ENCODE results near the gene ZNF814.
"Not testable (repeated sequence)": the region's sequence is repeated elsewhere in the genome, so short reads cannot be mapped to it uniquely, and the experiment has no call there.

The ZNF814 gene

DNA sequence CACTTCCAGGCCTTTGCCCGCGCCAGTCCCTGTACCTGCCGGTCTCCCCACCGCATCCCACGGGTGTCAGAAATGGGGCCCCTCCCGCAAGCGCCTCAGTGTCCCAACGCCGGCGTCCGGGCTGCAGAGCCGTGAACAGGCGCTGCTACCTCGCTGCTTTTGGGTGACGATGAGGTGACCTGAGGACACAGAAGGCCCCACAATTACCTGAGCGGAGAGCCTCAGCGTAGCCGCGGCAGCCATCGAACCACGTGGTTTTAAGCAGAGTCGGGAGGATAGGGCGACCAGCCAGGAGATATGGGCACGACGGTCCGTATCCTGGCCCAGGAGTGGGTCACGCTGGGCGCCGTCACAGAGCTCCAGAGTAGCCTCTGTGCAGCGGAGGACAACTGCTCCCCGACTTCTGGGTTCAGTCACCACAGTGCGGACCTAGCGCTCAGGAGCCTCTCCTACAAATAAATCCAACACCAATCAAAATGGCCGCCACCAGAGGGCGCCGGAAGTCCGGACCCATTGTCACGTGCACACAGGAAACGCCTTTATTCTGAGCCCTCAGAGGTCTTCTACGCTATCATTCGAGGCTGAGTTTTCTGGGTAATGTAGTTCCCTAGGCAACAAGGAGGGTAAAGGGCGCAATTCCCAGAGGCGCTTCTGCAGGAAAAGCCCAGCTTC, at the start of gene ZNF814:
Gene ZNF814 (minus strand): TSS at position 478 of the 672 bp plus-strand sequence. CDS start 235 bp downstream, at position 243.
- peak; percentile 58 for DNase-seq (ENCODE audit: low read depth)

DNA sequence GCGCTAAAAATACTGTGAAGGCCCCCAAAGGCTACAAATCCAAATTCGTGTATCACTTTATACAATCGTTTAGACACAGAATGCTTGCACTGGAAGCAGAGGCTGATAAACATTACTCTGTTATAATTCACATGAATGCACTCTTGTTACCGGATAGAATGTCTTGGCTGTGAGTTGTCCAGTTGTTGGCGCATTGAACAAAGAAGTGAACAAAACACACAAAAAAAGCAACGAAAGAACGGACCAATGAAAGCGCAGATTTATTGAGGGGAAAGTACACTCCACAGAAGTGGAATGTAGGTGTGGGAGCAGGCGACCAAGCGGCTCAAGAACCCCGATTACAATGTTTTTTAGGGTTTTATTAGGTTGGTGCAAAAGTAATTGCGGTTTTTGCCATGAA, 46.9 kb upstream of the ZNF814 start:
- DNase-seq (ENCODE audit: low read depth): no peak

DNA sequence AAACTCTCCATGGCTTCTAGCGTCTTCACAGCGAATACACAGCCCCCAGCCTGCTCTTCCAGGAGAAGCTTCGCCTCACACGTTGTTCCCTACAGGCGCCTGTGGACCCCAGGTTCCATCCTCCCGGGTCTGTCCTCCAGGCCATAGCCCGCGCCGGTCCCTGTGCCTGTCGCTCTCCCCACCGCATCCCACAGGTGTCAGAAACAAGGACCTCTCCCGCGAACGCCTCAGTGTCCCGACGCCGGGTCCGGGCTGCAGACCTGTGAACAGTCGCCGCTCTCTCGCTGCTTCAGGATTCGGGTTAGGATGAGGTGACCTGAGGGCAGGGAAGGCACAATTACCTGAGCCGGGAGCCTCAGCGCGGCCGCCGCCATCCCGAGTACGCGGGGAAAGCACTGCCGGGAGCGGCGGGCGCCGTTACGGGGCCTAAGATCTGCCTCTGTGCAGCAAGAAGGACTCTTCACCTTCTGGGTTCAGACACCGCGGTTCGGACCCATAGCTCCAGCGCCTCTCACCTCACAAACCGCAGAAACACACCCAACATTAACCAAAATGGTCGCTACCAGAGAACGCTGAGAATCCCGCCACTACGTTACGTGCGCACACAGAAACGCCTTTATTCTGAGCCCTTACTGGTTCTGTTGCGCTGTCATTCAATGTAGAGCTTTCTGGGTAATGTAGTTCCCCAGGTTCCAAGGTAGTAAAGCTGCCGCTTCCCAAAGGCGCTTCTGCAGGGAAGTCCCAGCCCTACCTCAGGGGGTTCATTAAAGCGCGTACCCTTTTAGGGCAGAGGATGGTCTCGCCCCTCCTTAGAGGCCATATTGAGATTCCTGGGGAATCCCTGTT, 46.2 kb upstream of the ZNF814 start, which contains the start of gene ZNF418:
Gene ZNF418 (minus strand): TSS at position 583 of the 846 bp plus-strand sequence. CDS start 1,580 bp downstream, outside the sequence.
- peak; percentile 71 for DNase-seq (ENCODE audit: low read depth)

DNA sequence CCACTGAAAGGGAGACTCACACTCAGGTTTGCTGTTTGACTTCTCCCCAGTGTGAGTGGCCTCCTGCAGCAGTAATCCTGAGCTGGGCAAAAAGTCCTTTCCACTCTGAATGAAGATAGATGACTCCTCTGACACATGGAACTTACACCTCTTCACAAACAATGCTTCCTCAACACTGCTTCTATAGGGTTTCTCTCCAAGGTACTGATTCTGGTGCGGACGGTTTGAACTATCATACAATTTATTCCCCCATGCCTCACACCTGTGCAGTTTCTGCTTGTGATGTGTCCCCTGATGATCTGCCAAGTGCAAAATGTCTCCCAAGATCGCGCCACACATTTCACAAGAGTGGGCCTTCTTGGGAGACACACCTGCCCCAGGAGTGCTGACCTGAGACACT, 38.8 kb upstream of the ZNF814 start:
- no peak for DNase-seq (ENCODE audit: low read depth)

DNA sequence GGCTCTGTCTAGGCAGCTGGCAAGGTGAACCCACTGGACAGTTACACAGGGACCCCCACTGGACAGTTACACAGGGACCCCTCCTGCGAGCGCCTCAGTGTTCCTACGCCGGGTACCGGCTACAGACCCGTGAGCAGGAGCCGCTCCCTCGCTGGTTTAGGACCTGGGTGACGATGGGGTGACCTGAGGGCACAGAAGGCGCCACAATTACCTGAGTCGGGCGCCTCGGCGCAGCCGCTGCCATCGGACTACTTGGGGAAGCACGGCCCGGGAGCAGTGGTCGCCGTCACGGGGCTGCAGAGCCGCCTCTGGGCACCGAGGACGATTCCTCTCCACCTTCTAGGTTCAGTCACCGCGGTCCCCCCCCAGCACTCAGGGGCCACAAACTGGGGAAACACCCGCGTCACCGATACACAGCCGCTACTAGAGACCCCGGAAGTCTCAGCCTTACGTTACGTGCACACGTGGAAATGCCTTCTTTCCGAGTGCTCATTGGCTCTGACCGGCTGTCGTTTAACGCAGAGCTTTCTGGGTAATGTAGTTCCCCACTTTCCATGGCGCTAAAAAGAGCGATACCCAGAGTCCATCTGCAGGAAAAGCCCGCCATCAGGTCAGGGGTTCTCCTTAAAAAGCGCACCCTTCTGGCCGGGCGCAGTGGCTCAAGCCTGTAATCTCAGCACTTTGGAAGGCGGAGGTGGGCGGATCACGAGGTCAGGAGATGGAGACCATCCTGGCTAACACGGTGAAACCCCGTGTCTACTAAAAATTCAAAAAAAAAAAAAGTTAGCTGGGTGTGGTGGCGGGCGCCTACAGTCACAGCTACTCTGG, 27.5 kb upstream of the ZNF814 start, which contains the start of gene ZNF417:
Gene ZNF417 (minus strand): TSS at position 425 of the 828 bp plus-strand sequence. CDS start 181 bp downstream, at position 244.
- DNase-seq (ENCODE audit: low read depth): peak; percentile 96

DNA sequence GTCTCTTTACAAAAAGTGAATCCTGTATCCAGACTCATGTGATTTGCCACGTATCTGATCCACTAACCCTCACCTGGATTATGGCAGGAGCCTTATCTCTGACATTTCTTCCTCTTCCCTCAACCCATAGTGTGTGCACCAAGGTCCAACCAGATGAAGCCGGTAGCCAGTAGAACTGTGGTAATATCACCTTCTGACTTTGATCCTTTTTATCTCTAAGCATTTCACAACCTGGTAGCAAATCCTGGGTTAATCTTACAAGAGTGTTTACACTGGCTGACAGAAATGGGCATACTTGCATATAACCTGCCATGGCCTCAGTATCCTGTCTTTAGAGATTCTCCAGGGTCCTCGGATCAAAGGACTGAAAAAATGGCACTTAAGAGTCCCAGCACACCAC, 25.7 kb upstream of the ZNF814 start:
- DNase-seq (ENCODE audit: low read depth): no peak

DNA sequence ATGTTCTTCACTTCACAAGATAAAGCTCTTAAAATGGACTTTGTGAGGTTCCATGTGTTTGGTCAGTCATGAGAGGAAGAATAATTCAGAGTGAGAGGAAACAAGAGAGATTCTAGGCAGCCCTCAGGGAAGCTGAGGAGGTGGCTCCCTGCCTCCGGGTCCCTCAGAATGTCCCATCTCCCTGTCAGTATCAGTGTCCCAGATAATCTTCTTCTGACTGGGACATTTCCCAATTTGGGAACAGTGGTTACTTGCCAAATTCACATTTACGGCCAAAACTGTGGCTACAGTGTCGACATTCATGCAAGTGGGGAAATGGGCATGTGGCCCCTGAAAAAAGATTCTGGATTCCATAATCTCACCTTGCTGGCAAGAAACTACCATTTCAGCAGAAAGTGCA, 18.6 kb upstream of the ZNF814 start:
- no peak for DNase-seq (ENCODE audit: low read depth)

DNA sequence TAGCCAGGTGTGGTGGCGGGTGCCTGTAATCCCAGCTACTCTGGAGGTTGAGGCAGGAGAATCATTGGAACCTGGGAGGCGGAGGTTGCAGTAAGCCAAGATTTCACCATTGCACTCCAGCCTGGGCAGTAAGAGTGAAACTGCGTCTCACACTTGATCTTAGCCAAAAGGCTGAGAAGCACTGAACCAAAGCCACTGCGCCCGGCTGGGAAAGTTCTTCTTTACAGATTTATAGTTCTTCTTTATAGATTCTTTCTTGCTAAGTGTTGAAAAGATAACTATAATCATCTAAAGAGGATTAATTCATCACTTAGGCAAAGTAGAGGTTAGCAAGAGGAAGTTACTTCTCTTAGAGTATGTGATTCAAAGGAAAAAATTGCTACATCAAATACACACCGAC, 16.4 kb upstream of the ZNF814 start:
- DNase-seq (ENCODE audit: low read depth): no peak

DNA sequence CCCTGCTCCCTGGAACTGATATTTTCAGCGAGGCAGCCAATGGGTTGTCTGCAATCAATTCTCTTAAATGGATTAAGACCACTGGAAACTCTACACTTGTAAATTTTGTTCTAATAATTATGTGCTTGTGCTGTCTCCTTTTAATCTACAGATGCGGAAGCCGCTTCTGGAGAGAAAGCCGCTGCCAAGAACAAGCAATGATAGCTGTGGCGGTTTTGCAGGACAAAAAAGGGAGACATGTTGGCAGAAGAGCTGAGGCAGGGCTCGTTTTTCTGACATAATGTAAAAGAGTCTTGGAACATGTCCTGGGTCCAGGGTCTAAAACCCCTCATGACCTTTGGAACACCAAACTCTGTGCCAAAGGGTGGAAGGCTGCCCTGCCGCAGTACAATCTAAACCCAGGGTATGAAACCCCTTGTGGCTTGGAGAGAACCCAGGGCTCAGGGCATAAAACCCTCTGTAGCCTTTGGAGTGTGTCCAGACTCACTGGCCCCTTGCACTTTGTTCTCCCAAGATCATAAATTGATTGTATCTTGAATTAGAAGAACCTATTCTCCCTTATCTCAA, 14.9 kb upstream of the ZNF814 start:
- no peak for DNase-seq (ENCODE audit: low read depth)

DNA sequence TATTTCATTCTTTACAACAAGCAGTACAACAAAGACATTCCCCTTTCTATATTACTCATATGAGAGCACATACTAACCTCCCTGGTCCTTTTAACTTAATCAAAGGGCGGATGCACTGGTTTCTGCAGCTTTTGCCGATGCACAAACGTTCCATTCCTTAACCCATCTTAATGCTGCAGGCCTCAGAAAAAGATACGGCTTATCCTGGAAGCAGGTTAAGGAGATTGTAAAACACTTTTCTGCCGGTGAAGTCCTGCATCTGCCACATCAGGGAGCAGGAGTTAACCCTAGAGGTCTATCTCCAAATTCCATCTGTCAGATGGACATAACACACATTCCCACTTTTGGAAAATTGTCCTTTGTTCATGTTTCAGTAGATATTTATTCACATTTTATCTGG, 11.5 kb upstream of the ZNF814 start:
- no peak for DNase-seq (ENCODE audit: low read depth)

DNA sequence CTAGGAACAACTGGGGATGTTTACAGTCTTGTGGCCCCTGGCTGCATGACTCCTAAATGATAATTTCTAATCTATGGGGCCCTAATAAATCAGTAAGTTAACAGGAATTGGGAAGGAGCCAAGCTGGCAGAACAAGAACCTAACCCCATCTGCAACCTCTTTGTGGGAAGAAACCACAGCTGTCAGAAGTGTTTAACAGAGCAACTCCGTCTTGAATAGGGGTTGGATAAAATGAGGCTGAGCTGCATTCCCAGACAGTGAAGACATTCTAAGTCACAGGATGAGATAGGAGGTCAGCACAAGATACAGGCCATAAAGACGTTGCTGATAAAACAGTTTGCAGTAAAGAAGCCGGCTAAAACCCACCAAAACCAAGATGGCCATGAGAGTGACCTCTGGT, 1.9 kb upstream of the ZNF814 start:
- DNase-seq (ENCODE audit: low read depth): peak; percentile 73

DNA sequence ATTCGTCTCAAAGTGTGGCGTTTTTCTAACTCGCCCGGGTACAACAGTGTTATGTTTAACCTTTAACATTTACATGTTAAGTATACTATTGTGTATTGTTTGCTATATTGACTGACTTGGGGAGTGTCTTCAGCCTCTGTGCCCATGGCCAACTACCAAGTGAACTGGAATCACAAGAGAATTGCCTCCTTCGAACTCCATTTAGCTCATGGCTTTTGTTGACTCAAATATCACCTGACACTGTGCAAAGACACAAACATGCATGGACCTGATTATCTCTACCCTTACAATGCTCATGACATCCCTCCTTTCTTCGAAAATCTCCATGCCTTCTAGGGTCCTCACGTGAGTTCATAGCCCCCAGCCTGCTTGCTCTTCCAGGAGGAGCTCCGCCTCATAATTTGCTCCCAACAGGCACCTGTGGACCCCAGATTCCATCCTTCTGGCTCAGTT, 704 bp downstream of the ZNF814 start:
- no peak for DNase-seq (ENCODE audit: low read depth)

DNA sequence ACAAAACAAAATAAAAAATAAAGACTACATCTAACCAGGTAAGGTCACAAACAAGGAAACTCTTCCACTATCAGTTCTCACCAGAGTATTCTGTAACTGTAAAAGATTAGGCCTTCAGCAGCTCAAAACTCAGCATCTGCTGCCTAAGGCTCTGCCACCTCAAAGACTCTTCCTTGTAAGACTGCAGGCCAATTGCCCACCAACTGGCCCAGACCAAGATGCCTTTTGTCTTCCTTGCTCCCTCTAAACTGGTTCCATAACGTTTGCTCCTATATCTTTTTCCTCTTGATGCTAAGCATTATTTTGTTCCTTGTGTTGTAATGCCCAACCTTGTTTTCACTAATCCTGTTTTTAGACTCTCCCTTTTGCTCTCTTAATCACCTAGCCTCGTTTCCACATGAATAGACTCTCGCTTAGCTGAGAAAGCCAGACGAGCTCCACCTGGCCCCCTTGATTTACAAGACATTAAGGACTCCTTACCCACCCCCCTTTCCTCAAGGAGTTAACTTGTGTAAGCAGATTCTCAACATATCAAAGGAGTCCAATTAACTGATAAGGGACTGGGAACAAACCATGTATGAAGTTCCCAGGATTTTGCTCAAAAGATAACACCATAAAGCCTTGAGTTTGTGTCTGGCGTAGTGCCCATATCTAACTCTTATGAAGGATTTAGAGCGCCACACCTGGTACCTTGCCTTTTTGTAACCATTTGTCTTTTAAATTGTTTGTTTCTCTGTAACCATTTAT, 1.5 kb downstream of the ZNF814 start:
- no peak for DNase-seq (ENCODE audit: low read depth)

DNA sequence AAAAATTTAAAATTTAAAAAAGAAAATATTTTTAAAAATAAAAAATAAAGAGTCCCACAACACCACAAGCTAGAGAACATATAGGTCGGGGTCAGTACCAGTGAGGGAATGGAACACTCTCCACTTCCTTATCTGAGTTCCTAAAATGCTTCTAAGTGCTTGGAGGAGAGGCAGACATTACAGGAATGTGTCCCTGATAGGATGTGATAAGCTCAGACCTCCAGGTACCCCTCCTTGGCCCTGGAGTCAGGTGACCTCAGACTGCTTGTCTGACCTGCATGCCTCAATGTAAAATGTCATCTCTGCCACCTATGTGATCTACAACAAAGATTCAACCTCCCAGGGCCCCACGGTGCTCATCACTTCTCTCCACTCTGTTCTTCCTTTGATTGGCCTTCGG, 2.8 kb downstream of the ZNF814 start:
- DNase-seq (ENCODE audit: low read depth): no peak

DNA sequence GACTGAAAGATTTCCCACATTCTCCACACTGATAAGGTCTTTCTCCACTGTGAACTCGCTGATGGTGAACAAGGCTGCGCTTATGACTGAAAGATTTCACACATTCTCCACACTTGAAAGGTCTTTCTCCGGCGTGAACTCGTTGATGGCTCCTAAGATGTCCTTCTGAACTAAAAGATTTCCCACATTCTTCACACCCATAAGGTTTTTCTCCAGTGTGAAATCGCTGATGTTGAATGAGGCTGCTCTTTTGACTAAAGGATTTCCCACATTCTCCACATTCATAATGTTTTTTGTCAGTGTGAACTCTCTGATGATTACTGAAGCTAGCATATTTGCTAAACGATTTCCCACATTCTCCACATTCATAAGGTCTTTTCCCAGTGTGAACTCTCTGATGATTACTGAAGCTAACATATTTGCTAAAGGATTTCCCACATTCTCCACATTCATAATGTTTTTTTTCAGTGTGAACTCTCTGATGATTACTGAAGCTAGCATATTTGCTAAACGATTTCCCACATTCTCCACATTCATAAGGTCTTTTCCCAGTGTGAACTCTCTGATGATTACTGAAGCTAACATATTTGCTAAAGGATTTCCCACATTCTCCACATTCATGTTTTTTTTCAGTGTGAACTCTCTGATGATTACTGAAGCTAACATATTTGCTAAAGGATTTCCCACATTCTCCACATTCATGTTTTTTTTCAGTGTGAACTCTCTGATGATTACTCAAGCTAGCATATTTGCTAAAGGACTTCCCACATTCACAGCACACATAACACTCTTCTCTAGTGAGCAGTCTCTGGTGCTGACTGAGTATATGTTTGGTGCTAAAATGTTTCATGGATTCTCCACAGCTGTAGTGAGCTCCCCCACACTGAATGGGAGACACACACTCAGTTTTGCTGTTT, 14.7 kb downstream of the ZNF814 start:
- DNase-seq (ENCODE audit: low read depth): not testable (repeated sequence)

DNA sequence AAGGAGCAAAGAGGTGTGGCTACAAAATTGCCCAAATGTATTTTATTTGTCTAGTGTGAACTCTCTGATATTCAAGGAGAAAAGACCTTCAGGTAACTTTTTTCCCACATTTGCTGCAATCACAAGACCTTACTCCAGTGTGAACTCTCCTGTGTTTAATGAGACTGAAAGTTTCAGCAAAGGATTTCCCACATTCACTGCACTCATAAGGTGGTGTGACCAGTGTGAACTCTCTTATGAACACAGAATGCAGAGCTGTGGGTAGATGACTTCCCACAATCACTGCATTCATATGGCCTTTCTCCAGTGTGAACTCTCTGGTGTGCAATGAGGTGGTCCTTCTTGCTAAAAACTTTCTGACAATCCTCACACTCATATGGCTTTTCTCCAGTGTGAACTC, 16.4 kb downstream of the ZNF814 start:
- peak; percentile 20 for DNase-seq (ENCODE audit: low read depth)

DNA sequence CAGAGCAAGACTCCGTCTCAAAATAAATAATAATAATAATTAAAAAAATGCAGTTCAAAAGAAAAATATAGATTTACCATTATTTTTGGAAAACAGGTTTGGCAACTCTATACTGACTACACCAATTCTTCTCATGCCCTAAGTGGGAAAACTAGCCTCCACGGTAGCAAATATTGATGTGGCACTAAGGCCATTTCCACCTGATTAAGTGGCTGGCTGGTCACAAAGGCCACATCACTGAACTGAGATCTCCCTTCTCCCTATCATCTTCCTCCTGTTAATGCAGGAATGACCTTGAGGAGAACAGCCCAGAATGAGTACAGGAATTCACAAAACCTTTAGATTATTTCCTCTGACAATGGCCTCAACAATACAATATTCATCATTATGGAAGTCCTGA, 18.6 kb downstream of the ZNF814 start:
- DNase-seq (ENCODE audit: low read depth): no peak

DNA sequence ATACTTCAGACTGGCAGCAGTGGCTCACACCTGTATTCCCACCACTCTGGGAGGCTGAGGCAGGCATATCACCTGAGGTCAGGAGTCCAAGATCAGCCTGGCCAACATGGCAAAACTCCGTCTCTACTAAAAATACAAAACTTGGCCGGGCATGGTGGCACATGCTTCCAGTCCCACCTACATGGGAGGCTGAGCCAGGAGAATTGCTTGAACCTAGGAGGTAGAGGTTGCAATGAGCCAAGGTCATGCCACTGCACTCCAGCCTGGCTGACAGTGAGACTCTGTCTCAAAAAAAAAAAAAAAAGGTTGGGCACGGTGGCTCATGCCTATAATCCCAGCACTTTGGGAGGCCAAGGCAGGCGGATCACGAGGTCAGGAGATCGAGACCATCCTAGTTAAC, 19.2 kb downstream of the ZNF814 start:
- not testable (repeated sequence) for DNase-seq (ENCODE audit: low read depth)

DNA sequence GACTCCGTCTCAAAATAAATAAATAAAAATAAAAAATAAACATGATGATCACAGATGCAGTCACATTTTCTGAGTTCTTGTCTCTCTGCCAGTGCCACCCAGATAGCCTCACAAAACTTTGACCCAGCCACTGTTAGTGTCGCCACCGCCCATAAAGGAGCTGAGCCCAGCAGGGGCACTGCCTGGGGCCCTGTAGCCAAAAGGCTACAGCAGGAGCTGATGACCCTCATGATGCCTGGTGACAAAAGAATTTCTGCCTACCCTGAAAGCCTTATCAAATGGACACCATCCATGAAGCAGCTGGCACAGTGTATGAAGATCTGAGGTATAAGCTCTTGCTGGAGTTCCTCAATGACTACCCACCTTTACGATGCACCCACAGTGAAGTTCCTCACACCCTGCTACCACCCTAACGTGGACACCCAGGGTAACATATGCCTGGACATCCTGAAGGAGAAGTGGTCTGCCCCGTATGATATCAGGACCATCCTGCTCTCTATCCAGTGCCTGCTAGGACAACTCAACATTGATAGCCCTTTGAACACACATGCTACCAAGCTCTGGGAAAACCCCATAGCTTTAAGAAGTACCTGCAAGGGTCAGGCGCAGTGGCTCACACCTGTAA, 20.9 kb downstream of the ZNF814 start:
- no peak for DNase-seq (ENCODE audit: low read depth)

DNA sequence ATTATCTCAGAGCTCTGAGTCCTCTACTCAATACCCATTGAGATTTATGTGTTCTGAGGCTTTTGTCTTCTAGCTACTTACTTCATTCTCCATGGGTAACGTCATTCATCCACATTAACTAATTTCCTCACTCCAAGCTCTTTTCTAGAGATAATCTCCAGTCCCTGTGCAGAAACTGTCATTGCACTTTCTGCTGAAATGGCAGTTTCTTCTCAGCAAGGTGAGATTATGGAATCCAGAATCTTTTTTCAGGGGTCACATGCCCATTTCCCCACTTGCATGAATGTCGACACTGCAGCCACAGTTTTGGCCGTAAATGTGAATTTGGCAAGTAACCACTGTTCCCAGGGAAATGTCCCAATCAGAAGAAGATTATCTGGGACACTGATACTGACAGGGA, 26.5 kb downstream of the ZNF814 start:
- not testable (repeated sequence) for DNase-seq (ENCODE audit: low read depth)
